ENCODE results near the gene CLEC2D. TPM values are rescaled to one million over a fixed set of nuclear protein-coding genes. Genes with fewer than 3 reads are reported as not detected.
"Not testable (repeated sequence)": the region's sequence is repeated elsewhere in the genome, so short reads cannot be mapped to it uniquely, and the experiment has no call there.

The CLEC2D gene
- total RNA-seq, 1 donor from 2014 or later, result 3.2 TPM

DNA sequence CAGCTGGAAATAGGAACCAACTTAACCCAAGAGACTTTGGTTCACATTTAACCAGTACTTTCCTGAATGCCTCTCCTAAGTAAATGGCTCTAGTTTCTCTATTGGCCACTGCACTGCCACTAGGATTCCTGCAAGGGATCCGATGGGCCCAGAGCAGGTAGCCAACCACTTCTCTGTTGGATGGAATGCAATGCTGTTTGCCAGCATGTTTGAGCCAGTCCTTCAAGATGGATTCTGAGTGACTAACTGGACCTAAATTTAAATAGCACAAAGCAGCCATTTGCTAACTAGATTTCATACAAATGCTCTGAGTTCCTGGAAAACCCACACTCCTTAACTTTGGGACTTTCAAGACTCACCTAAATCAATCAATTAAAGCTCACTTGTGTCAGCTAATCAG, 9.5 kb upstream of the CLEC2D start:
- no peak overlapping the region for H3K4me3 ChIP-seq (ENCODE audit: low read depth, low read length)
- no peak for DNase-seq (ENCODE audit: low read depth)
- TF ChIP-seq, protein P1, sequence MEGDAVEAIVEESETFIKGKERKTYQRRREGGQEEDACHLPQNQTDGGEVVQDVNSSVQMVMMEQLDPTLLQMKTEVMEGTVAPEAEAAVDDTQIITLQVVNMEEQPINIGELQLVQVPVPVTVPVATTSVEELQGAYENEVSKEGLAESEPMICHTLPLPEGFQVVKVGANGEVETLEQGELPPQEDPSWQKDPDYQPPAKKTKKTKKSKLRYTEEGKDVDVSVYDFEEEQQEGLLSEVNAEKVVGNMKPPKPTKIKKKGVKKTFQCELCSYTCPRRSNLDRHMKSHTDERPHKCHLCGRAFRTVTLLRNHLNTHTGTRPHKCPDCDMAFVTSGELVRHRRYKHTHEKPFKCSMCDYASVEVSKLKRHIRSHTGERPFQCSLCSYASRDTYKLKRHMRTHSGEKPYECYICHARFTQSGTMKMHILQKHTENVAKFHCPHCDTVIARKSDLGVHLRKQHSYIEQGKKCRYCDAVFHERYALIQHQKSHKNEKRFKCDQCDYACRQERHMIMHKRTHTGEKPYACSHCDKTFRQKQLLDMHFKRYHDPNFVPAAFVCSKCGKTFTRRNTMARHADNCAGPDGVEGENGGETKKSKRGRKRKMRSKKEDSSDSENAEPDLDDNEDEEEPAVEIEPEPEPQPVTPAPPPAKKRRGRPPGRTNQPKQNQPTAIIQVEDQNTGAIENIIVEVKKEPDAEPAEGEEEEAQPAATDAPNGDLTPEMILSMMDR (conservative IDR thresholded peaks at IDR 0.05; ENCODE audit: low read depth, low read length), result no peak

DNA sequence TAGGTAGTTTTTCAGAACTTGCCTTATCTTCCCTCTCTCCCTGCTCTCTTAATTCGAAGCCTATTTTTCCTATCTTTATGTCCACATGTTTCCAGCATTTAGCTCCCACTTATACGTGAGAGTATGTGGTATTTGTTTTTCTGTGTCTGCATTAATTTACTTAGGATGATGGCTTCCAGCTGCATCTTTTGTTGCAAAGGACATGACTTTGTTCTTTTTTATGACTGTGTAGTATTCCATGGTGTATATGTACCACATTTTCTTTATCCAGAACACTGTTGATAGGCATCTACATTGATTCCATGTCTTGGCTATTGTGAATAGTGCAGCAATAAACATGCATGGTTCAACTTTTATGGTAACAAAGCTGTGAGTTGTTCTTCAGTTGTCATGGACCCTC, 7.8 kb upstream of the CLEC2D start:
- no peak overlapping the region for H3K4me3 ChIP-seq (ENCODE audit: low read depth, low read length)
- TF ChIP-seq, protein P1 (conservative IDR thresholded peaks at IDR 0.05; ENCODE audit: low read depth, low read length), result no peak
- no peak for DNase-seq (ENCODE audit: low read depth)

DNA sequence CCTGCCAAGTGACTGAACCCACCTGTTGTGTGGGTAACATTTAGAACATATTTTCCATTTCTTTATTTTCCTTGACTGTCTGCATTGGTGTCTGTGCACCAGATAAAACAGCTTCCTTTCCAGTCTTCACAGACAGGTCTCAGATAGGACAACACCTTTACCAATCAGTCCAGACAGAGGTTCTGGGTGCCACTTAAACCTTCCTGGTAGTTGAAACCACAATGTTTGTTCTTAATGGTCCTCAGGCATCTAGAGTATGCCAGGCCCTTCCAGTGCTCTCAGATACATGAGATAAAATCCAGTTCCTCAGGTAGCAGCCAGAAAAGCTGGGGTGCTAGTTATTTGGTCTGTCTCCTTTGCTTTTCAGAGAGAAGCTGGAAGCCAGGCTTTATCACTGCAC, 7.0 kb upstream of the CLEC2D start:
- no peak overlapping the region for H3K4me3 ChIP-seq (ENCODE audit: low read depth, low read length)
- TF ChIP-seq, protein P1 (conservative IDR thresholded peaks at IDR 0.05; ENCODE audit: low read depth, low read length), result no peak
- DNase-seq (ENCODE audit: low read depth), result no peak

DNA sequence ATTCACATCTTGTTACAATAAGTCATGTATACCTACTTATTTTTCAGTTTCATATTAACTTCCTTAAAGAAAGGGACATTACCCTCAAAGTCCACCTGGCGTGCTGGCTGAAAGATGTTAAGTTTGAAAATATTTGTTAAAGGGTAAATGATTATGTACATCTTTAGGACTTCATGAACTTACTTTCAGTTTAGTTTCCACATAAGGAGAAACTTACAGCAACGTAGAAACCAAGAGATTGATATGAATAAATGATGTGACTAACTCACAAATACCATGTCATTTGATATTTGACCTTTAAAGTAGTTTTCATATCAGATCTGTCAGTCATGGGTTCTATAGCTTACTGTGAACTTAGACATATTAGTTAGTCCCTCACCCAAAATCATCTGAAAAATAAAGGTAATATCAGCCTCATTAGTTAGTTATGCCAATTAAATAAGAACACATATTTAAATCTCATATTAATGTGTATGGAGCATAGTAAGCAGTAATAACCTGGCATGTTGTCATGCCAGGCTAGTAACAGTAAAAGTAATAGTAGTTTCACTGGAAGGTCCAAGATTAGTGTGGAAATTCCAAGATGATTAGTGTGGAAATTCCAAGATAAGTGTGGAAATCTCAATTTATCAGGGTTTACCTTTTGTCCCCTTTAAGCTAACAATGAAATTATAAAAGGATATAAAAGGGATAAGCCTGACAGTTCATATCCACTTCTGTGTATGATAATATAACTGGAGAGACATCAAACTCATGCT, 1.9 kb upstream of the CLEC2D start:
- TF ChIP-seq, protein P1 (conservative IDR thresholded peaks at IDR 0.05; ENCODE audit: low read depth, low read length), result no peak
- no peak for DNase-seq (ENCODE audit: low read depth)
- H3K4me3 ChIP-seq (ENCODE audit: low read depth, low read length), result no peak overlapping the region

DNA sequence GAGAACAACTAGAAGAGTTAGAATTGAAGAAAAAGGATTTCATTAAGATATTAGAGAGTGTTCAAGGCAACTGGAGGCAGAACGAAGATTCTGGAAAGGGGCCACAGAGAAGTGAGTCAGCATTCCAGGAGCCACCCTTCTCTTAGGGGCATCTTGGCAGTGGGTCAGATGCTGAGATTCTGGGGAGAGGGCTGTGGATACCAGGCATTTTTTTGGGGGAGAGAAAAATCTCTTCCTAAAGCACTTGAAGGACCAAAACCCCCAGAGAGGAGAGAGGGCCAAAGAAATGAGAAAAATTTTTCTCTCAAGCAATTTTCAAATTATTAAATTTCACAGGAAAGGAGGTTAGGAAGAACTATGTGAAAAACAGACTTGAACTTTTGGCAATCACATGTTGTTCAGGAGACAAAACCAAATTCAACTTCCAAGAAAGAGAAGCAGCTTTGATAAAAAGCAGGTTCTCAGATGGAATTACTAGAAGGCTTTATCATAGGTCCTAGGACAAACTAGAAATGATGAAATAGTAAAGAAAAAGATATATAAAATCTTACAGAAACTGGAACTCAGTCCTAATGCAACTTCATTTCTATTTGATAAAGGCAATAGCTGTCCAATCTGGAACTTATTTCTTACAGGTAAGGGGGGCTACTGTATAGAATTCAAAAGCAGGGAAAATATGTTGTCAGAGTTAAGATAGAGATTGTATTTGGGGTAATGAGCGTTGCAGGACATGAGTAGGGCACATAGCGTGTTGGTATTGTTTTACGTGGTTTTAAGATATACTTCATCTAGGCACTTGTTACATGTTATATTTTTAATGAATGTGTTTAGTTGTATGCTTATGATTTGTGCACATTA, 1.1 kb upstream of the CLEC2D start:
- no peak for DNase-seq (ENCODE audit: low read depth)
- H3K4me3 ChIP-seq (ENCODE audit: low read depth, low read length), result no peak overlapping the region
- TF ChIP-seq, protein P1 (conservative IDR thresholded peaks at IDR 0.05; ENCODE audit: low read depth, low read length), result no peak

DNA sequence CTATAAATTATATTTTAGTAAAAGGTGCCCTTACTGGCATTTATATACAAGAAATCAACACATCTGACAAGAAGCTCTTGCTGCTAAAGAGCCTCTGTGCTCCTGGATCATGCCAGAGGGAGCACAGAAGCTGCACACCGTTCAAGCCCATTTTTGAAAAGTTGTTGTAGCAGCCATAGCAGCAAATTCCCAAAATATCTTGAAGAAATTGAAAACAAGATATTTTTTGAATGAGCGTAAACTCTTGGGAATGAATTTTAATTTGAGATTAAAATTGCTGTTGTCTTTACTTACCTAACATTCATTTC, 540 bp upstream of the CLEC2D start:
- TF ChIP-seq, protein P1 (conservative IDR thresholded peaks at IDR 0.05; ENCODE audit: low read depth, low read length), result no peak
- no peak for DNase-seq (ENCODE audit: low read depth)
- no peak overlapping the region for H3K4me3 ChIP-seq (ENCODE audit: low read depth, low read length)

DNA sequence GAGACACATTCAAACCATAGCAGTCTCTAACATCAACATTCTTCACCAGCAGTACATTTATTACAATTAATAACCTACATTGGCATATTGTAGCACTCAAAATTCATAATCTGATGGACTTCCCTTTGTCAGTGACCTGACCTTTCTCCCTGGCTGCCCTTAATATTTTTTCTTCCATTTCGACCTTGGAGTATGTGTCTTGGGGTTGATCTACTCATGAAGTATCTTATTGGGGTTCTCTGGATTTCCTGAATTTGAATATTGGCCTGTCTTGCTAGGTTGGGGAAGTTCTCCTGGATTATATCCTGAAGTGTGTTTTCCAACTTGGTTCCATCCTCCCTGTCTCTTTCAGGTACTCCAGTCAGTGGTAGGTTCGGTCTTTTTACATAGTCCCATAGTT, 2.8 kb downstream of the CLEC2D start:
- H3K4me3 ChIP-seq (ENCODE audit: low read depth, low read length); DNase-seq (ENCODE audit: low read depth): not testable (repeated sequence)

Measured in epithelial cell of proximal tubule (primary cell).